ENCODE results near the gene RAB40C. TPM values are rescaled to one million over a fixed set of nuclear protein-coding genes. Genes with fewer than 3 reads are reported as not detected.

The RAB40C gene, protein sequence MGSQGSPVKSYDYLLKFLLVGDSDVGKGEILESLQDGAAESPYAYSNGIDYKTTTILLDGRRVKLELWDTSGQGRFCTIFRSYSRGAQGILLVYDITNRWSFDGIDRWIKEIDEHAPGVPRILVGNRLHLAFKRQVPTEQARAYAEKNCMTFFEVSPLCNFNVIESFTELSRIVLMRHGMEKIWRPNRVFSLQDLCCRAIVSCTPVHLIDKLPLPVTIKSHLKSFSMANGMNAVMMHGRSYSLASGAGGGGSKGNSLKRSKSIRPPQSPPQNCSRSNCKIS
- 17.6 and 25.1 TPM in 2 replicates for total RNA-seq

DNA sequence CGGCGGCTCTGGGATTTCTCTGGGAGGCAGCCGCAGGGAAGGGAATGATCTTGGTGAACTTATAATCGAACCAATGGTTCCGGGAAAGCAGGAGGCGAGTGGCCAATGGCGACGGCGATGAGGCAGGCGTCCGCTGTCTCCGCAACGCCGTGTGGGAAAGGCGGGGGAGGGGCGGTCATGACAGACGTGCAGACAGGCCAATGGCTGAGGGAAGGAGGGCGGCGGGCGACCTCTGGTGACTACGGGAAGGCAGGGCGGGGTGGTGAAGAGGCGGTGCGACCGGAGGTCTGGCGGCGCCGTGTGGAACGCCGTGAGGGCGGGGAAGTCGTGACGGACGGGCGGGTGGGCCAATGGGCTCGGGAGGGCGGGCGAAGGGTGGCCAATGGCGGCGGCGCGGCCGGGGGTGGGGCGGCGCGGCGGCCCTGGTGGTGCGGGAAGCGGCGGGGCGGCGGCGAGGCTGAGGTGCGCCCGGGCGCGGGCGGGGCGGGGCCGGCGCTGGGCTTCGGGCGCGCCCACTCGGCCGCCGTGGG is at the start of gene RAB40C:
RAB40C (plus strand) TSS at position 409 of the 530 bp plus-strand sequence. CDS start 226 bp downstream, outside the sequence.
- DNase-seq (ENCODE audit: extremely low read depth, low read depth, low spot score) = peak; percentile 72

DNA sequence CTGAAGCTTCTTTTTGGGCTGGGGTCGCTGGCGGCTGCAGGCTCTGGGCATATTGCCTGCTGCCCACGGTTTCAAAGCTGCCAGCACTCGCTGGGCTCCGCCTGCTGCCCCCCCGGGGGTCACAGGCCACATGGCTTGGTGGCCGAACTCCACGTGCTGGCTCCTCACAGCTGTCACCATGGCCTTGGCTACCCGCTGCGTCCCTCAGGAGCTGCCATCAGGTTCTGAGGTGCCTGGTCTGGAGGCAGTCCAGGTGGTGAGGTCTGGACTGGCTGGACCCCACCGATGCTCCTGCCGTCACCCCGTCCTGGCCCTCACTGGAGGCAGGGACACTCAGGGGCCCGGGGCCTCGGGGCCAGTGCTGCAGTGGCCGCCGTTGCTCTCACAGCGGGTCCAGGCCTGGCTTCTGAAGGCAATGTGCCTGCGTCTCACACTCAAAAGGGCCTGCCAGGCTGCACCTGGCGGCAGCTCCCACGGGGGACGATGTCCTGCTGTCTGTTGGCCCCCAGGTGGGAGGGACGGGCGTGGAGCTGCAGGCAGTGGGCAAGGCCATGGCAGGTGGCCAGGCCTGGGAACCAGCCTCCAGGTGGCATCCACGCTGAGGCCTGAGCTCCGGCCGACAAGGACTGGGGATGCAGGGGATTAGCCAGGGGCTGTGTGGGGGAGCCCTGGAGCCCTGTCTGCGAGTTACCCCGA is 49.1 kb upstream of the RAB40C start:
- no peak for DNase-seq (ENCODE audit: extremely low read depth, low read depth, low spot score)

DNA sequence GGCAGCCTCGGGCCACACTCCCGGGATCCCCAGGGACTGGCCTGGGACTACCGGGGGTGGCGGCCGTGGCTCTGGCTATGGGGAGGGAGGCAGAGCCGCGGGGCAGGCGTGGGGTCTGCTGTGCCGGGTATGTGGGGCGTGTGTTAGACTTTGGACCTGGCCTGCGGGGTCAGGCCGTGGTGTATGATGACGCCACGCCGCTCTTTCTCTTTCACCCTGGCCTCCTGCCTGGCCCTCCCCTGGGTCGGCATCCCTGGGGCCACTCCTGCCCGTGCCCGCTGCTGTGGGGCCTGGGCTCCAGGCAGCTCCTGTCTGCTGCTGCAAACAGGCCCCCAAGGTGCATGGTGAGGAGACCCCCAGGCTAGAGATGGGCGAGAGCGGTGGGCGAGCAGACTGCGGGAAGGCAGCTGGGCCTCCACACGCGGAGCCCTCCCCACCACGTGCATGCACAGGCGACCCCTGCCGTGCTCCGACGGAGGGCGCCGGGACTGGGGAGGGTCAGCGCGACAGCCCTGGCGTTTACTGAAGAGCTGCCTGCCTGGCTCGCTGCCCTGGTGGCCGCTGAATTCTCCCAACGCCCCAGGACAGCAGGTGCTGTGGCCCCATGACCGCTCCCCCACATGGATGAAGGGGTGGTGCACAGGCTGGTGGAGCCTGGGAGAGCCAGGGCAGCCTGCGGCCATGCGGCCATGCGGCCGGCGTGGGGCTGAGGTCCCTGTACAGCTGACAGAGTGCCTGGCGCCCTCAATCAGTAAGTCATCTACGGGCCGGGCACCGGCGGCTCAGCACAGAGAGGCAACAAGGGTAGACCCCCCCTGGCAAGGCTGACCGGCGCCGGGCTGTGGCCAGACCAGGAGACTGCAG is 46.3 kb upstream of the RAB40C start:
- DNase-seq (ENCODE audit: extremely low read depth, low read depth, low spot score) = no peak

GRCh38 chr16:544517-544916 is 45.3 kb upstream of the RAB40C start:
- DNase-seq (ENCODE audit: extremely low read depth, low read depth, low spot score) = no peak

GRCh38 chr16:546909-547770 is 42.7 kb upstream of the RAB40C start:
- no peak for DNase-seq (ENCODE audit: extremely low read depth, low read depth, low spot score)

DNA sequence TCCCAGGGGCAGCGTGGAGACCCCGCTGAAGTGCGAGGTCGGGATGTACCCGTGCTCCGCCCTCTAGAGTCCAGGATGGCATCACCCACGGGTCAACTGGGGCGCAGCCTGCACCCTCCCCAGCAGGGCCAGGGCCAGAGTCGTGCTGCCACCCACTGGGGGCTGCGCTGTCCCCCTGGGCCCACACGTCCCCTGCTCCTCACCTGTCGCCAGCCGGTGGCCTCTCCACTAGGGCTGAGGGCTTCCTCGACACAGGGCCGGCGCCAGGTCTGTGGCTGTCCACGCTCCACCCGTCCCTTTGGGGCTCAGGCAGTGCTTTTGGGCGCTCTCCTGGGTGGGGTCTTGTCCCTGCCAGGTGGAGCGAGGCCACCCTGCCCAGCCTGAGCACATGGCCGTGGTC is 41.3 kb upstream of the RAB40C start:
- DNase-seq (ENCODE audit: extremely low read depth, low read depth, low spot score) = no peak

DNA sequence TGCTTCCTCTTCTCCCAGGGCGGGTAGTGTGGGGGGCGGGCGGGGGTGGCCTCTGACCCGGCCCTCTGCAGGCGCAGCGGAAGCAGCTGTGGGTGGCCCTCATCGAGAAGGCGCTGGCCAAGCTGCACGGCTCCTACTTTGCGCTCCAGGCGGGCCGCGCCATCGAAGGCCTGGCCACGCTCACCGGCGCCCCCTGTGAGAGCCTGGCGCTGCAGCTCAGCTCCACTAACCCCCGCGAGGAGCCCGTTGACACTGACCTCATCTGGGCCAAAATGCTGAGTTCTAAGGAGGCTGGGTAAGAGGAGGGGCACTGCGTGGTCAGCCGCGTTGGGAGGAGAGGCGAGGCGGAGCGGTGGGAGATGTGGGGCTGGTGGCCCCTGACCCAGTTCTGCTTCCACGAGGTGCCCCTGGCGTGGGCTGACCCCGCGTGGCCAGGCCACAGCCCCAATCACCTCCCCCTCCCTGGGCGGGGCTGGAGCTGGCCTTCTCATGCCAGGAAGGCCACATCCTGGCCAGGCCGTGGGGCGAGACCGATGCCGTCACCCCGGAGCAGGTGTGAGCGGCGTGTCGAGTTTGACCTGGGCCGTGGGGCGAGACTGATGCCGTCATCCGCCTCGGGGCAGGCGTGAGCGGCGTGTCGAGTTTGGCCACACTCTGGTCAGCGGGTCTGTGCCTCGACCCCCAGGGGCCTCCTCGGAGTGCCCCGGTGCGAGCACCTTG is 40.2 kb upstream of the RAB40C start:
- no peak for DNase-seq (ENCODE audit: extremely low read depth, low read depth, low spot score)

- no peak for DNase-seq (ENCODE audit: extremely low read depth, low read depth, low spot score)
These were observed 38.7 kb upstream of the RAB40C start for GRCh38 chr16:551210-551609.

GRCh38 chr16:552171-552570 is 37.7 kb upstream of the RAB40C start:
- DNase-seq (ENCODE audit: extremely low read depth, low read depth, low spot score) = no peak

- DNase-seq (ENCODE audit: extremely low read depth, low read depth, low spot score) = no peak
These were observed 36.1 kb upstream of the RAB40C start for GRCh38 chr16:553601-554296.

DNA sequence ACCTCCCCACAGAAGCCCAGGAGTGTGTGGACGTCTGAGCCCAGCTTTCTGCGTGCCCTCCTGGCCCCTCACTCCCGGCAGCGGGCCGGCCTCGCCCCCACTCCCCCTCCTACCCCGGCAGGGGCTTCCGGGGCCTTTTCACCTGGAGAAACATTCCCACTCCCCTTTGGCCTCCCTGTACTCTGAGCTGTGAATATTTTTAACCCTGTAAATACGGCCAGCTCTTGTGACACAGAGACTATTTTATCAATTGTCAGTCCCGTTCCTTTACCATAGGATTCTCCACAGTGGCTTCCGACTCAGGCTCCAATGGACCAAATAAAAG is 35.6 kb upstream of the RAB40C start:
- DNase-seq (ENCODE audit: extremely low read depth, low read depth, low spot score) = no peak

DNA sequence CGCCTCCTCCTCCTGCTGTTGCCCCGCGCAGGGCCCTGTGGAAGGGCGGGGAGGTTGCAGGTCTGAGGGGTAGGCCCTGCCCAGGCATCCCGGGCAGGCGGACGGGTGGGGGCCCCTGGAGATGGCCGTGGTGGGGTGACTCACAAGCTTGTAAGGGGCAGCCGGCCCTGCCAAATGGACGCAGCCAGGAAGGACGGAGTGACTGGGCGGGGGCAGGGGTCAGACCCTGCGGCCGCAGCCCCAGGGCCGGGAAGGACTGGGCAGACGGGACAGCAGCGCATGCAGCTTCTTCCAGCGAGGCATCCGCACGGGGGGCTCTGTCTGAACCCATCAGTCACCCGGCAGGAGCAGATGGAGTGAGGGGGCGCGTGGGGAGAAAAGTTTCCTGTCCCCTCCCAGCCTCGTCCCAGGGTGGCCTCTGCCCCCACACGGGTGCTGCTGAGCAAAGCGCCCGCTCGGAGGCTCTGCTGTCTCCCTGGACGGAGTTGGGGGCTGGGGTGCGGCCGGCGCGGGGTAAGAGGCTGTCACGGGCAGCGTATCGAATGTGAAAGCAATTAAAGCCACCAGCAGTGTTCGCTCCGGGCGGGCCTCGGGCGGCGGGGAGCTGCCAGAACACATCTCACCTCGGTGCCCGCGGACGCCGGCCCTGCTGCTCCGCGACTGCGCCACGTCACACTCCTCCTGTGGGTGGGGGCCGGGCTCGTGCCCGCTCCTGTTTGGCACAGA is 35.1 kb upstream of the RAB40C start:
- no peak for DNase-seq (ENCODE audit: extremely low read depth, low read depth, low spot score)

GRCh38 chr16:555528-556473 is 34.1 kb upstream of the RAB40C start:
- DNase-seq (ENCODE audit: extremely low read depth, low read depth, low spot score) = no peak

DNA sequence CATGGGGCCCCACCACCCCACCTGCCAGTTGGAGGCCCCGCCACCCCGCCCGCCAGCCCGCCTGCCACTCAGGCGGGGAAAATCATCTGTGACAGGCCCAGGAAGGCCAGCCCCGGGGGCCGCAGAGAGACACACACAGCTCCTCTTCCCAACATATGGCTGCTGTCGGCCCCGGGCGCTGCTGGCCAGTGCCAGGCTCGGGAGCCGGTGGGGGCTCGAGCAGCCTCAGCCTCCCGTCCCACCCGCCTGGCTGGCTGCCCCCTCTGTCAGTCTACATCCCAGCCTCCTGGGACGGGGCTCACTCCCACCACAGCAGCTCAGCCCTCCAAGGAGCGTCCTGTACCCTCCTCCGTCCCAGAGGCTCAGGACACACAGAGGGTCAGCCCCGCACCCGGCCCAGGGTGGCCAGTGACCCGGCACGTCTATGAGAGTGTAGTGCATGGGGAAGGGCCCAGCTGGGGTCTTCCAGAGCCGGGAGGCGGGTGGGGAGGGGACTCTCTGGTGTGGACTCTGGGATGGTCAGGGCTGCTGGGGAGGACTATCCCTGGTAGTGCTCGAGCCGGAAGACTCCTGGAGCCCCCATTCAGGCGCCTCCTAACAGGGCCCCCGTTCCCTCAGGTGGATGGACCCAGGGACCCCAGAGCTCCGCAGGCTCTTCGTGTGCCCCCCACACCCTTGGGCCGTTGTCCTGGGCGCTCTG is 33.2 kb upstream of the RAB40C start:
- DNase-seq (ENCODE audit: extremely low read depth, low read depth, low spot score) = no peak

- DNase-seq (ENCODE audit: extremely low read depth, low read depth, low spot score) = no peak
These were observed 32.2 kb upstream of the RAB40C start for GRCh38 chr16:557463-558297.

Data from glomerular endothelial cell (primary cell).